ENCODE data around the gene LRP1. TPM values are rescaled to one million over a fixed set of nuclear protein-coding genes. Genes with fewer than 3 reads are reported as not detected.

Gene LRP1
- total RNA-seq, 2 donors from 2014 or later: 107 to 123 TPM

- Histone ChIP-seq H3K4me1 (no peaks in the 10 kb centered on the region), H3K9me3 (no peaks in the 10 kb centered on the region), H3K27ac (no peak overlapping the region), H3K27me3 (no peaks in the 10 kb centered on the region), H3K4me3 (no peak overlapping the region), H3K36me3 (no peaks in the 10 kb centered on the region), H3K9ac (ENCODE audit: low read depth in 2 of 2, low read length in 2 of 2) (no peak overlapping the region)
- no peak for TF ChIP-seq CTCF (IDR thresholded peaks at IDR 0.05)
- no peak for DNase-seq
- intact Hi-C loops (cut with DNase I): no loop called here
Observed at GRCh38 chr12:57158665-57159064, 30.4 kb downstream of the LRP1 start.

- no peak overlapping the region for H3K9ac ChIP-seq (ENCODE audit: low read depth in 2 of 2, low read length in 2 of 2)
- no peak overlapping the region for H3K27ac ChIP-seq
- no peaks in the 10 kb centered on the region for H3K27me3 ChIP-seq
- H3K4me3 ChIP-seq: no peak overlapping the region
- no peak for DNase-seq
- H3K9me3 ChIP-seq: no peaks in the 10 kb centered on the region
- TF ChIP-seq CTCF (IDR thresholded peaks at IDR 0.05): no peak
- H3K36me3 ChIP-seq: no peaks in the 10 kb centered on the region
- H3K4me1 ChIP-seq: no peaks in the 10 kb centered on the region
- intact Hi-C loops (cut with DNase I): no loop called here
Observed at GRCh38 chr12:57159311-57159710, 31.0 kb downstream of the LRP1 start.

GRCh38 chr12:57160040-57160439 lies 31.8 kb downstream of the LRP1 start:
- no peaks in the 10 kb centered on the region for H3K4me1 ChIP-seq
- H3K27ac ChIP-seq: no peak overlapping the region
- intact Hi-C loops (cut with DNase I): no loop called here
- no peak overlapping the region for H3K9ac ChIP-seq (ENCODE audit: low read depth in 2 of 2, low read length in 2 of 2)
- H3K27me3 ChIP-seq: no peaks in the 10 kb centered on the region
- no peak for DNase-seq
- TF ChIP-seq CTCF (IDR thresholded peaks at IDR 0.05): no peak
- H3K9me3 ChIP-seq: no peaks in the 10 kb centered on the region
- H3K36me3 ChIP-seq: no peaks in the 10 kb centered on the region
- H3K4me3 ChIP-seq: no peak overlapping the region

- no peak for DNase-seq
- Histone ChIP-seq H3K9me3 (no peaks in the 10 kb centered on the region), H3K4me3 (no peak overlapping the region), H3K36me3 (no peaks in the 10 kb centered on the region), H3K4me1 (no peaks in the 10 kb centered on the region), H3K27ac (no peak overlapping the region), H3K27me3 (no peaks in the 10 kb centered on the region), H3K9ac (ENCODE audit: low read depth in 2 of 2, low read length in 2 of 2) (no peak overlapping the region)
- intact Hi-C loops (cut with DNase I): no loop called here
- no peak for TF ChIP-seq CTCF (IDR thresholded peaks at IDR 0.05)
Observed at GRCh38 chr12:57160741-57161140, 32.5 kb downstream of the LRP1 start.

GRCh38 chr12:57161491-57161890 lies 33.2 kb downstream of the LRP1 start:
- Histone ChIP-seq H3K9ac (ENCODE audit: low read depth in 2 of 2, low read length in 2 of 2) (no peak overlapping the region), H3K36me3 (no peaks in the 10 kb centered on the region)
- intact Hi-C loops (cut with DNase I): no loop called here

More at GRCh38 chr12:57161491-57161890, 33.2 kb downstream of the LRP1 start:
- Histone ChIP-seq H3K4me1 (no peaks in the 10 kb centered on the region), H3K27ac (no peak overlapping the region), H3K4me3 (no peak overlapping the region), H3K27me3 (no peaks in the 10 kb centered on the region), H3K9me3 (no peaks in the 10 kb centered on the region)
- no peak for TF ChIP-seq CTCF (IDR thresholded peaks at IDR 0.05)
- no peak for DNase-seq
